GM21526 (cell line): Measurements from ENCODE around the gene SULT1A1.

Experiments
- ATAC-seq: cut with Tn5 transposase; IDR thresholded peaks from one replicate; pipeline ENCODE4 v1.9.1; 2021; ENCODE audit warnings: moderate library complexity; ENCODE audit not compliant: unreplicated experiment, low FRiP score

Gene SULT1A1

GRCh38 chr16:28562199-28562598 is 47.6 kb downstream of the SULT1A1 start:
- ATAC-seq = no peak

GRCh38 chr16:28561557-28562187 is 48.2 kb downstream of the SULT1A1 start:
- ATAC-seq = no peak

- no peak for ATAC-seq
Observed at GRCh38 chr16:28558456-28558855, 51.4 kb downstream of the SULT1A1 start.

GRCh38 chr16:28556914-28557320 is 52.9 kb downstream of the SULT1A1 start:
- ATAC-seq = no peak

- no peak for ATAC-seq
Observed at GRCh38 chr16:28555561-28555960, 54.3 kb downstream of the SULT1A1 start.
